GM23248 (cell line): ENCODE results near the gene CYBB.

Source experiments
- EZH2 ChIP-seq: fragments of 200-600 bp; sonication (generic); IDR thresholded peaks from 2 replicates; pipeline ENCODE4 v1.6.1; 2018; ENCODE audit warnings: antibody characterized with exemption, mild to moderate bottlenecking; ENCODE audit not compliant: insufficient read depth, poor library complexity, severe bottlenecking
- EZH2phosphoT487 ChIP-seq: fragments of 200-600 bp; sonication (generic); IDR thresholded peaks from 2 replicates; pipeline ENCODE4 v1.6.1; 2018; ENCODE audit warnings: antibody characterized with exemption, moderate library complexity, mild to moderate bottlenecking, low read depth; ENCODE audit not compliant: insufficient read depth

GRCh38 chrX:37776283-37776986 is 3.4 kb upstream of the CYBB start:
- TF ChIP-seq EZH2: no peak
- no peak for TF ChIP-seq EZH2phosphoT487
